Tibial nerve (tissue), 4 donors: Measurements from ENCODE around the gene GRIP2. TPM values are rescaled to one million over a fixed set of nuclear protein-coding genes. Genes with fewer than 3 reads are reported as not detected.

Experiments used
- DNase-seq, 2 donors: peaks; one replicate each; pipeline ENCODE4 v3.0.0-alpha.2; 2019; ENCODE audit warnings: low spot score in 2 of 2
- H3K27ac ChIP-seq, 4 donors: fragments of 200-600 bp; sonication (generic) in 3 of 4; one replicate each; pipeline ENCODE4 v1.5.1; 2017 to 2019; ENCODE audit warnings: mild to moderate bottlenecking in 1 of 4
- H3K27me3 ChIP-seq, 2 donors: fragments of 200-600 bp; sonication (generic) in 1 of 2; one replicate each; pipeline versions ENCODE4 v1.5.1 to v1.6.0; 2017 to 2019
- H3K36me3 ChIP-seq, 3 donors: fragments of 200-600 bp; sonication (generic); one replicate each; pipeline ENCODE4 v1.5.1; 2018 to 2019
- H3K4me1 ChIP-seq, 4 donors: fragments of 200-600 bp; sonication (generic) in 3 of 4; one replicate each; pipeline ENCODE4 v1.5.1; 2017 to 2019
- H3K4me3 ChIP-seq, 4 donors: fragments of 200-600 bp; sonication (generic) in 3 of 4; one replicate each; pipeline ENCODE4 v1.5.1; 2017 to 2019; ENCODE audit warnings: mild to moderate bottlenecking in 1 of 4, moderate library complexity in 1 of 4
- H3K9me3 ChIP-seq, 4 donors: fragments of 200-600 bp; sonication (generic) in 3 of 4; one replicate each; pipeline ENCODE4 v1.5.1; 2017 to 2019
- CTCF ChIP-seq, 5 experiments: fragments of 200-600 bp in 3 of 5; fragments of 450-650 bp in 2 of 5; sonication (generic) in 3 of 5; IDR thresholded peaks; one replicate each; pipeline ENCODE4 v1.5.1; 2016 to 2019; ENCODE audit warnings: antibody characterized with exemption in 5 of 5, mild to moderate bottlenecking in 3 of 5, moderate library complexity in 2 of 5
- EP300 ChIP-seq, 2 donors: sonication (generic); formaldehyde crosslinking; IDR thresholded peaks; one replicate each; pipeline ENCODE4 v1.6.1; 2017; ENCODE audit warnings: antibody characterized with exemption in 2 of 2, mild to moderate bottlenecking in 1 of 2
- POLR2A ChIP-seq, 2 donors: fragments of 450-650 bp; IDR thresholded peaks; one replicate each; pipeline ENCODE4 v1.6.1; 2017; ENCODE audit warnings: antibody characterized with exemption in 2 of 2, mild to moderate bottlenecking in 2 of 2, moderate library complexity in 2 of 2
- WGBS, 2 donors: methylation state at CpG; one replicate each; pipeline ENCODE4 v1.1.5; 2018; 5-methylcytosine and 5-hydroxymethylcytosine counted together
- total RNA-seq, 4 donors: library from RNA; depleted of rRNA; stranded (reverse); fragments of >200 nt; gene quantifications; one replicate each; pipeline ENCODE4 v1.1.0, GENCODE V29; 2016

The GRIP2 gene
- total RNA-seq, 4 donors from 2014 or later = 0.21 to 1.5 (median 0.99) TPM

- TF ChIP-seq POLR2A (IDR thresholded peaks at IDR 0.05) (no peak), CTCF (IDR thresholded peaks at IDR 0.05) (no peak), EP300 (IDR thresholded peaks at IDR 0.05) (no peak)
- 81 to 90% methylated on average over 7 of the region's 7 CpGs for WGBS, 2 donors
- Histone ChIP-seq H3K27ac (no peak overlapping the region), H3K4me3 (no peak overlapping the region), H3K27me3 (no peaks in the 10 kb centered on the region), H3K9me3 (no peaks in the 10 kb centered on the region), H3K36me3 (peaks cover 0 to 40% (median 7%) of the 10 kb centered on the region in 3 donors), H3K4me1 (peaks cover 0 to 4% (median 0%) of the 10 kb centered on the region in 4 donors)
- no peak for DNase-seq
Observed at GRCh38 chr3:14487821-14488220, 52.3 kb downstream of the GRIP2 start.

DNA sequence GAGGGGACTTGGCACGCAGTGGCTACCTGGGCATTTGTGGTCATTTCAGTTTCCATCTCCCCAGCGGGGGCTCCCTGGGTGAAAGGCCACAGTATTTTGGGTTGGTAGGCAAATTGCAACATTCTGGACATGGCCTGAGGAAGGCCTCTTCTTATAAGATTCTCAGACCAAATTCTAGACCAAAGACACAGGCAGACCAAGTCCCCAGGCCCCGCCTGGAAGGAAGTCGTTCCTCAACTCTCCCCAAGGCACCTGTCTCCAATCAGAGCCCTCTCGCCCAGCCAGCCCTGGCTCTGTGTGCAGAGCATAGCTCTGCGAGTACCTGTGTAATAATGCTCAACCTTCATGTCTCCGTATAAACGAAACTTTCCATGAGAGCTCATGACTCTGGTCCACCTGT lies 53.1 kb downstream of the GRIP2 start:
- H3K4me1 ChIP-seq = peaks cover 0 to 12% (median 3%) of the 10 kb centered on the region in 4 donors
- no peak overlapping the region for H3K27ac ChIP-seq
- peaks cover 0 to 40% (median 7%) of the 10 kb centered on the region in 3 donors for H3K36me3 ChIP-seq
- H3K9me3 ChIP-seq = no peaks in the 10 kb centered on the region
- TF ChIP-seq CTCF (IDR thresholded peaks at IDR 0.05) (no peak), EP300 (IDR thresholded peaks at IDR 0.05) (no peak)
- no peaks in the 10 kb centered on the region for H3K27me3 ChIP-seq
- no peak overlapping the region for H3K4me3 ChIP-seq
- no peak for DNase-seq
- 93 to 94% methylated on average over 8 of the region's 8 CpGs for WGBS, 2 donors

DNA sequence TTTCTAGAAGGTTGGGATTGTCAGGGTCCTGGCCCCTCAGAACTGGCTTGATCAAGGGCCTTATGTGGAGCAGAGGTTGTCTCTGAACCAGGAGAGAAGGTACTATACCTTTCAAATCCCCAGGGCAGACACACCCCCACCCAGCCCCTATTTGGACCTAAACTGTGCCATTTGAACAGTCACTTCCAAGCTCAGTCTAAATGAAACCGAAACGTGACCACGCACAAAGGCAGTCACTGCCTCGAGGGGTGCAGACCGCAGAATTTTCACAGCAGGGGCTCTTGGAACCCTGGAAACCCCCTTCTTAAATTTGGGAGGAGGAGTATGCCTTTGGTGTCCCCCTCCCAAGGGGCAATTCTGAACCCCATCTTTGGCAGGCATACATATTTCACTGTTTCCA lies 53.7 kb downstream of the GRIP2 start:
- no peak for DNase-seq
- 86 to 98% methylated on average over 5 of the region's 5 CpGs for WGBS, 2 donors
- no peaks in the 10 kb centered on the region for H3K27me3 ChIP-seq
- H3K27ac ChIP-seq = no peak overlapping the region
- no peaks in the 10 kb centered on the region for H3K9me3 ChIP-seq
- H3K36me3 ChIP-seq = peaks cover 0 to 40% (median 7%) of the 10 kb centered on the region in 3 donors
- TF ChIP-seq EP300 (IDR thresholded peaks at IDR 0.05) (no peak), CTCF (IDR thresholded peaks at IDR 0.05) (no peak), POLR2A (IDR thresholded peaks at IDR 0.05) (no peak)
- H3K4me1 ChIP-seq = peaks cover 0 to 18% (median 8%) of the 10 kb centered on the region in 4 donors
- no peak overlapping the region for H3K4me3 ChIP-seq

GRCh38 chr3:14485981-14486380 lies 54.2 kb downstream of the GRIP2 start:
- DNase-seq = no peak
- Histone ChIP-seq H3K4me3 (no peak overlapping the region), H3K27me3 (no peaks in the 10 kb centered on the region), H3K4me1 (peaks cover 0 to 23% (median 8%) of the 10 kb centered on the region in 4 donors), H3K36me3 (peaks cover 0 to 40% (median 7%) of the 10 kb centered on the region in 3 donors), H3K27ac (no peak overlapping the region), H3K9me3 (no peaks in the 10 kb centered on the region)
- TF ChIP-seq POLR2A (IDR thresholded peaks at IDR 0.05) (no peak), EP300 (IDR thresholded peaks at IDR 0.05) (no peak), CTCF (IDR thresholded peaks at IDR 0.05) (no peak)
- WGBS, 2 donors = 92 to 97% methylated on average over 3 of the region's 3 CpGs

DNA sequence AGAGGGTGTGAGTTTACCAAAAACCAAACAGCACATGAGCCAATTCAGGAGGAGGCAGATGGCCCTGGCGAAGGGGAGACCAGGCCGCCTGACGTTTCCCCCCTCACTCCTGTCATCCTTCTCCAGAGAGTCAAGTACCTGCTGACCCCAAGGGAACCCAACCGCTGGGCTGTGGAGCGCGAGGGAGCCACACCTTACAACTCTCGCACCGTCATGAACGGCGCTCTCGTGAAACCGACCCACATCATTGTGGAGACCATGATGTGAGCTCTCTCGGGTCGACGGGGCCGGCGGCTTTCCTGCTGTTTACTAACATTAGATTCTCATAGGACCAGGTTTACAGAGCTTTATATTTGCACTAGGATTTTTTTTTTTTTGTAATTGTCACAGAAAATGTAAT lies 55.4 kb downstream of the GRIP2 start:
- H3K9me3 ChIP-seq = no peaks in the 10 kb centered on the region
- no peak overlapping the region for H3K27ac ChIP-seq
- H3K4me3 ChIP-seq = no peak overlapping the region
- H3K36me3 ChIP-seq = peaks cover 0 to 35% (median 7%) of the 10 kb centered on the region in 3 donors
- H3K4me1 ChIP-seq = peaks cover 0 to 34% (median 8%) of the 10 kb centered on the region in 4 donors
- no peak for TF ChIP-seq EP300 (IDR thresholded peaks at IDR 0.05)
- TF ChIP-seq CTCF (IDR thresholded peaks at IDR 0.05) = no peak
- no peak for TF ChIP-seq POLR2A (IDR thresholded peaks at IDR 0.05)
- DNase-seq = no peak
- 90 to 92% methylated on average over 17 of the region's 17 CpGs for WGBS, 2 donors
- H3K27me3 ChIP-seq = no peaks in the 10 kb centered on the region
